H9 (cell line): ENCODE measurements around the gene BBOX1. TPM values are rescaled to one million over a fixed set of nuclear protein-coding genes. Genes with fewer than 3 reads are reported as not detected.

Experiments used
- DNase-seq: peaks from one replicate; pipeline ENCODE4 v3.0.0-alpha.2; 2017
- H2AFZ ChIP-seq: one replicate; pipeline ENCODE4 v1.6.1; 2013; ENCODE audit warnings: mild to moderate bottlenecking, low read length, control low read depth, moderate library complexity
- H2AK5ac ChIP-seq: 2 replicates; pipeline ENCODE4 v1.6.1; 2013; ENCODE audit warnings: low read length, control low read depth, mixed read lengths; ENCODE audit not compliant: insufficient read length
- H2BK120ac ChIP-seq: one replicate; pipeline ENCODE4 v1.6.1; 2013; ENCODE audit warnings: low read depth, mild to moderate bottlenecking, low read length, control low read depth, inconsistent platforms; ENCODE audit not compliant: poor library complexity, severe bottlenecking
- H2BK12ac ChIP-seq: 2 replicates; pipeline ENCODE4 v1.6.1; 2013; ENCODE audit warnings: low read length, control low read depth, mixed read lengths, low read depth; ENCODE audit not compliant: insufficient read length
- H2BK15ac ChIP-seq: 2 replicates; pipeline ENCODE4 v1.6.1; 2013; ENCODE audit warnings: low read depth, low read length, control low read depth
- H2BK20ac ChIP-seq: one replicate; pipeline ENCODE4 v1.6.1; 2013; ENCODE audit warnings: low read depth, mild to moderate bottlenecking, low read length, control low read depth, inconsistent platforms; ENCODE audit not compliant: poor library complexity, severe bottlenecking
- H2BK5ac ChIP-seq: 2 replicates; pipeline ENCODE4 v1.6.1; 2013; ENCODE audit warnings: low read length, control low read depth, mixed read lengths; ENCODE audit not compliant: insufficient read length
- H3K14ac ChIP-seq: 2 replicates; pipeline ENCODE4 v1.6.1; 2013; ENCODE audit warnings: low read length, control low read depth; ENCODE audit not compliant: insufficient read depth
- H3K18ac ChIP-seq: 2 replicates; pipeline ENCODE4 v1.6.1; 2013; ENCODE audit warnings: low read depth, mild to moderate bottlenecking, mixed read lengths, low read length, control low read depth; ENCODE audit not compliant: insufficient read length
- H3K23ac ChIP-seq: 2 replicates; pipeline ENCODE4 v1.6.1; 2013; ENCODE audit warnings: low read length, control low read depth, mixed read lengths, low read depth; ENCODE audit not compliant: insufficient read length
- H3K23me2 ChIP-seq: 2 replicates; pipeline ENCODE4 v1.6.1; 2013; ENCODE audit warnings: low read depth, mild to moderate bottlenecking, mixed read lengths, low read length, control low read depth; ENCODE audit not compliant: insufficient read length, poor library complexity, severe bottlenecking
- H3K27ac ChIP-seq: 2 replicates; pipeline ENCODE4 v1.5.1; 2013; ENCODE audit warnings: low read length, control low read depth, mixed read lengths, low read depth; ENCODE audit not compliant: insufficient read length
- H3K27me3 ChIP-seq: 2 replicates; pipeline ENCODE4 v1.6.1; 2013; ENCODE audit warnings: low read length, control low read depth, inconsistent platforms; ENCODE audit not compliant: insufficient read depth
- H3K4ac ChIP-seq: 2 replicates; pipeline ENCODE4 v1.6.1; 2013; ENCODE audit warnings: low read depth, mild to moderate bottlenecking, control low read depth, inconsistent platforms, low read length, moderate library complexity
- H3K4me1 ChIP-seq: 2 replicates; pipeline ENCODE4 v1.6.1; 2013; ENCODE audit warnings: low read length, control low read depth, inconsistent platforms; ENCODE audit not compliant: insufficient read depth
- H3K4me2 ChIP-seq: 2 replicates; pipeline ENCODE4 v1.6.1; 2013; ENCODE audit warnings: low read length, control low read depth, mixed read lengths; ENCODE audit not compliant: insufficient read length, insufficient read depth
- H3K56ac ChIP-seq: 2 replicates; pipeline ENCODE4 v1.6.1; 2013; ENCODE audit warnings: low read depth, mild to moderate bottlenecking, mixed read lengths, low read length, control low read depth; ENCODE audit not compliant: insufficient read length
- H3K79me1 ChIP-seq: 2 replicates; pipeline ENCODE4 v1.6.1; 2013; ENCODE audit warnings: low read depth, mild to moderate bottlenecking, moderate library complexity, low read length, control low read depth, inconsistent platforms; ENCODE audit not compliant: insufficient read depth, poor library complexity, severe bottlenecking
- H3K79me2 ChIP-seq: 2 replicates; pipeline ENCODE4 v1.6.1; 2013; ENCODE audit warnings: low read length, control low read depth, inconsistent platforms; ENCODE audit not compliant: insufficient read depth
- H3K9ac ChIP-seq: 2 replicates; pipeline ENCODE4 v1.6.1; 2013; ENCODE audit warnings: low read length, control low read depth, mixed read lengths; ENCODE audit not compliant: insufficient read length; ENCODE audit errors: extremely low read depth
- H3K9me3 ChIP-seq: one replicate; pipeline ENCODE4 v1.6.1; 2013; ENCODE audit warnings: low read depth, low read length, inconsistent platforms; ENCODE audit not compliant: control insufficient read depth
- H3T11ph ChIP-seq: one replicate; pipeline ENCODE4 v1.6.1; 2013; ENCODE audit warnings: mild to moderate bottlenecking, low read length, control low read depth, inconsistent platforms
- H4K20me1 ChIP-seq: one replicate; pipeline ENCODE4 v1.6.1; 2013; ENCODE audit not compliant: control insufficient read depth, insufficient read length, insufficient read depth
- H4K5ac ChIP-seq: 2 replicates; pipeline ENCODE4 v1.6.1; 2013; ENCODE audit warnings: low read depth, mild to moderate bottlenecking, mixed read lengths, low read length, control low read depth; ENCODE audit not compliant: insufficient read length
- H4K8ac ChIP-seq: replicated peaks from 2 replicates; pipeline ENCODE4 v1.6.1; 2013; ENCODE audit warnings: low read length, control low read depth, mixed read lengths, low read depth; ENCODE audit not compliant: insufficient read length
- H4K91ac ChIP-seq: 2 replicates; pipeline ENCODE4 v1.6.1; 2013; ENCODE audit warnings: low read depth, mild to moderate bottlenecking, moderate library complexity, mixed read lengths, low read length, control low read depth; ENCODE audit not compliant: insufficient read length
- H3K27ac Mint-ChIP-seq, 3 experiments: 2 replicates in 2 of 3; 3 replicates in 1 of 3; pipeline ENCODE4 v1.8.0; 2020 to 2021; ENCODE audit warnings: mixed read lengths in 3 of 3, mild to moderate bottlenecking in 1 of 3, moderate library complexity in 1 of 3
- H3K27me3 Mint-ChIP-seq: 2 replicates; pipeline ENCODE4 v1.8.0; 2021; ENCODE audit warnings: low read depth, mild to moderate bottlenecking, moderate library complexity, mixed read lengths
- H3K36me3 Mint-ChIP-seq, 3 experiments: 2 replicates in 2 of 3; 3 replicates in 1 of 3; pipeline ENCODE4 v1.8.0; 2020 to 2021; ENCODE audit warnings: low read depth in 3 of 3, mixed read lengths in 3 of 3; ENCODE audit not compliant: insufficient read depth in 1 of 3
- H3K4me1 Mint-ChIP-seq, 2 experiments: 2 replicates each; pipeline ENCODE4 v1.8.0; 2020; ENCODE audit warnings: mixed read lengths in 2 of 2
- H3K4me3 Mint-ChIP-seq, 2 experiments: 2 replicates in 1 of 2; 3 replicates in 1 of 2; pipeline ENCODE4 v1.8.0; 2020 to 2021; ENCODE audit warnings: mild to moderate bottlenecking in 2 of 2, mixed read lengths in 2 of 2, moderate library complexity in 1 of 2
- H3K9me3 Mint-ChIP-seq, 2 experiments: 2 replicates in 1 of 2; 3 replicates in 1 of 2; pipeline ENCODE4 v1.8.0; 2020; ENCODE audit warnings: mild to moderate bottlenecking in 2 of 2, mixed read lengths in 2 of 2, moderate library complexity in 1 of 2
- WGBS: extraction: QIAGEN DNeasy Blood & Tissue Kit; methylation state at CpG from one replicate; pipeline ENCODE4 v1.1.7; 2013; ENCODE audit warnings: missing lambda C conversion rate, low lambda C conversion rate, mixed read lengths; ENCODE audit not compliant: insufficient read length; ENCODE audit errors: extremely low coverage; 5-methylcytosine and 5-hydroxymethylcytosine counted together
- total RNA-seq: library from RNA; stranded (reverse); gene quantifications from 2 replicates; pipeline ENCODE4 v1.2.1, GENCODE V29; 2021
- TF ChIP-seq, protein P1 (sequence below): fragments of 200-600 bp; sonication (generic); conservative IDR thresholded peaks from 3 replicates; pipeline ENCODE4 v1.8.0; 2021; ENCODE audit warnings: antibody characterized with exemption, mild to moderate bottlenecking

The BBOX1 gene
- total RNA-seq, 1 experiment from 2014 or later = not detected

DNA sequence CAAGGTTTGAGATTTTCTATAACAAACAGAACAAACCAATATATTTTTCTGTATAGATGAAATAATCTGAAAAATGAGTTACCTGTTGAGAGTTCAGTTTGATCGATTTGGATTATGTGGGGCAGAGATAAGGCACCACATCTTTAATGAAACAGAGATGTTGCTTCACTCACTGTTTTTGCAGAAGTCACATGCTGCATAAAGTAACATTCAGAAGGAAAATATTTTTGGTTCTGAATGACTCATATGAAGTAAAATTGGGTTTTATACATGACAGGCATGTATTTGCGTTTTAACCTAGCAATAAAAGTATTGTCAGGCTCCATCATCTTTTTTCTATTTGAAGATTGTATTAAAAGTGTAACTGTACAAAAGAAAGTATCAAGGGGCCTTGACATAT lies 77.8 kb downstream of the BBOX1 start:
- no peak overlapping the region for H2BK20ac ChIP-seq
- H3K4me1 ChIP-seq = no peaks in the 10 kb centered on the region; the same call in 1 of the 2 replicates
- no peaks in the 10 kb centered on the region for H3K36me3 Mint-ChIP-seq
- H2AFZ ChIP-seq = no peak overlapping the region
- no peaks in the 10 kb centered on the region for H3K9me3 ChIP-seq
- no CpG with 5 or more reads among the region's 2 CpGs for WGBS
- no peaks in the 10 kb centered on the region for H3K9me3 Mint-ChIP-seq
- no peak overlapping the region for H2AK5ac ChIP-seq
- no peak overlapping the region for H3K4ac ChIP-seq
- H2BK15ac ChIP-seq = no peak overlapping the region
- no peak overlapping the region for H4K8ac ChIP-seq
- H3K79me1 ChIP-seq = no peaks in the 10 kb centered on the region
- H2BK5ac ChIP-seq = no peak overlapping the region
- no peak overlapping the region for H3K14ac ChIP-seq
- no peak overlapping the region for H3K18ac ChIP-seq
- no peak overlapping the region for H3K56ac ChIP-seq
- no peak overlapping the region for H4K91ac ChIP-seq
- no peak overlapping the region for H3K4me2 ChIP-seq
- TF ChIP-seq, protein P1, sequence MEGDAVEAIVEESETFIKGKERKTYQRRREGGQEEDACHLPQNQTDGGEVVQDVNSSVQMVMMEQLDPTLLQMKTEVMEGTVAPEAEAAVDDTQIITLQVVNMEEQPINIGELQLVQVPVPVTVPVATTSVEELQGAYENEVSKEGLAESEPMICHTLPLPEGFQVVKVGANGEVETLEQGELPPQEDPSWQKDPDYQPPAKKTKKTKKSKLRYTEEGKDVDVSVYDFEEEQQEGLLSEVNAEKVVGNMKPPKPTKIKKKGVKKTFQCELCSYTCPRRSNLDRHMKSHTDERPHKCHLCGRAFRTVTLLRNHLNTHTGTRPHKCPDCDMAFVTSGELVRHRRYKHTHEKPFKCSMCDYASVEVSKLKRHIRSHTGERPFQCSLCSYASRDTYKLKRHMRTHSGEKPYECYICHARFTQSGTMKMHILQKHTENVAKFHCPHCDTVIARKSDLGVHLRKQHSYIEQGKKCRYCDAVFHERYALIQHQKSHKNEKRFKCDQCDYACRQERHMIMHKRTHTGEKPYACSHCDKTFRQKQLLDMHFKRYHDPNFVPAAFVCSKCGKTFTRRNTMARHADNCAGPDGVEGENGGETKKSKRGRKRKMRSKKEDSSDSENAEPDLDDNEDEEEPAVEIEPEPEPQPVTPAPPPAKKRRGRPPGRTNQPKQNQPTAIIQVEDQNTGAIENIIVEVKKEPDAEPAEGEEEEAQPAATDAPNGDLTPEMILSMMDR = no peak
- H2BK12ac ChIP-seq = no peak overlapping the region
- no peaks in the 10 kb centered on the region for H4K20me1 ChIP-seq
- no peaks in the 10 kb centered on the region for H3K27me3 ChIP-seq
- no peak overlapping the region for H3K27ac ChIP-seq
- no peak overlapping the region for H3T11ph ChIP-seq
- no peaks in the 10 kb centered on the region for H3K23me2 ChIP-seq
- no peaks in the 10 kb centered on the region for H3K79me2 ChIP-seq
- H2BK120ac ChIP-seq = no peak overlapping the region
- no peak overlapping the region for H3K4me3 Mint-ChIP-seq
- no peak for DNase-seq
- no peak overlapping the region for H4K5ac ChIP-seq
- no peak overlapping the region for H3K27ac Mint-ChIP-seq
- H3K4me1 Mint-ChIP-seq = peaks cover 6 to 7% of the 10 kb centered on the region in 2 experiments
- no peaks in the 10 kb centered on the region for H3K27me3 Mint-ChIP-seq
- H3K9ac ChIP-seq = no peak overlapping the region
- no peak overlapping the region for H3K23ac ChIP-seq
